A673 (cell line): Measurements from ENCODE around the gene TBCD. TPM values are rescaled to one million over a fixed set of nuclear protein-coding genes. Genes with fewer than 3 reads are reported as not detected.

Experiments
- BruUV-seq: library from RNA; stranded (reverse); fragments of 400-500 nt; replicated peaks from 2 replicates; lab custom pipeline; 2021; lab: Mats Ljungman, UMichigan
- CTCF ChIA-PET: fragments of 300-600 bp; sonication (Branson Sonifier 250); formaldehyde crosslinking; loops from one replicate; lab custom pipeline; 2022; ENCODE audit warnings: antibody characterized with exemption; lab: Charles Lee
- POLR2A ChIA-PET: fragments of 300-600 bp; sonication (Branson Sonifier 250); formaldehyde crosslinking; loops from one replicate; lab custom pipeline; 2022; ENCODE audit warnings: antibody characterized with exemption; ENCODE audit not compliant: low non-redundant PET; lab: Charles Lee
- DNase-seq: peaks from one replicate; pipeline ENCODE4 v3.0.0-alpha.2; 2015; ENCODE audit warnings: low spot score
- H3K27ac ChIP-seq: fragments of 200-600 bp; sonication (generic); 2 replicates; pipeline ENCODE4 v1.5.1; 2016; ENCODE audit warnings: mixed run types, low read depth, mild to moderate bottlenecking, mixed read lengths, antibody characterized with exemption, low read length; ENCODE audit not compliant: poor library complexity, severe bottlenecking
- H3K27me3 ChIP-seq: fragments of 200-600 bp; sonication (generic); replicated peaks from 2 replicates; pipeline ENCODE4 v1.6.1; 2017; ENCODE audit warnings: mixed run types, low read depth, mild to moderate bottlenecking, mixed read lengths, antibody characterized with exemption, low read length; ENCODE audit not compliant: insufficient read depth, poor library complexity
- H3K36me3 ChIP-seq: fragments of 200-600 bp; sonication (generic); 2 replicates; pipeline ENCODE4 v1.6.1; 2016; ENCODE audit warnings: mixed run types, mild to moderate bottlenecking, mixed read lengths, antibody characterized with exemption, low read length; ENCODE audit not compliant: insufficient read depth, poor library complexity, severe bottlenecking
- H3K4me1 ChIP-seq: fragments of 200-600 bp; sonication (generic); 2 replicates; pipeline ENCODE4 v1.6.1; 2017; ENCODE audit warnings: mixed run types, mild to moderate bottlenecking, mixed read lengths, antibody characterized with exemption, low read length; ENCODE audit not compliant: insufficient read depth, poor library complexity, severe bottlenecking
- H3K4me3 ChIP-seq: fragments of 200-600 bp; sonication (generic); 2 replicates; pipeline ENCODE4 v1.5.1; 2016; ENCODE audit warnings: low read depth, mixed run types, mild to moderate bottlenecking, mixed read lengths, low read length; ENCODE audit not compliant: poor library complexity, severe bottlenecking
- H3K9me3 ChIP-seq: fragments of 200-600 bp; sonication (generic); 2 replicates; pipeline ENCODE4 v1.6.1; 2016; ENCODE audit warnings: mixed run types, low read depth, mild to moderate bottlenecking, mixed read lengths, antibody characterized with exemption, low read length; ENCODE audit not compliant: poor library complexity, severe bottlenecking
- CTCF ChIP-seq: fragments of 300-800, 200-600 bp; sonication (generic); conservative IDR thresholded peaks from 2 replicates; pipeline ENCODE4 v1.5.1; 2017; ENCODE audit warnings: low read depth, mild to moderate bottlenecking, antibody characterized with exemption, low read length, moderate library complexity, mixed read lengths
- EZH2 ChIP-seq: fragments of 200-600 bp; sonication (generic); IDR thresholded peaks from 2 replicates; pipeline ENCODE4 v1.6.1; 2017; ENCODE audit warnings: borderline replicate concordance, low read depth, mild to moderate bottlenecking, mixed read lengths, antibody characterized with exemption, low read length; ENCODE audit not compliant: poor library complexity, severe bottlenecking
- intact Hi-C: fragments of 100-400 bp; cut with micrococcal nuclease; formaldehyde crosslinking; loops from one replicate; pipeline ENCODE4 v1.10.0; 2022; ENCODE audit not compliant: unreplicated experiment
- total RNA-seq: library from RNA; stranded (reverse); gene quantifications from 2 replicates; pipeline ENCODE4 v1.2.3, GENCODE V29; 2021

The TBCD gene
- total RNA-seq, 1 experiment from 2014 or later = 113 TPM

- DNase-seq = peak; percentile 45
- H3K4me1 ChIP-seq = peaks cover 12% of the 10 kb centered on the region
- ChIA-PET CTCF (no interaction called here), POLR2A (no interaction called here)
- intact Hi-C loops = no loop called here
- peak overlapping the region; percentile 30 for H3K27ac ChIP-seq
- peaks cover 14% of the 10 kb centered on the region for H3K36me3 ChIP-seq
- no peaks in the 10 kb centered on the region for H3K9me3 ChIP-seq
- no TSS peak for BruUV-seq
- no peak overlapping the region for H3K4me3 ChIP-seq
- TF ChIP-seq EZH2 = no peak
- TF ChIP-seq CTCF = no peak
- no peaks in the 10 kb centered on the region for H3K27me3 ChIP-seq
Observed at GRCh38 chr17:82754297-82755208, 2.7 kb downstream of the TBCD start.

- Histone ChIP-seq H3K9me3 (no peaks in the 10 kb centered on the region), H3K27ac (peak overlapping the region; percentile 27), H3K36me3 (peaks cover 24% of the 10 kb centered on the region), H3K27me3 (no peaks in the 10 kb centered on the region), H3K4me3 (no peak overlapping the region), H3K4me1 (peaks cover 12% of the 10 kb centered on the region)
- intact Hi-C loops = no loop called here
- BruUV-seq = no TSS peak
- TF ChIP-seq EZH2 (no peak), CTCF (no peak)
- no peak for DNase-seq
- ChIA-PET CTCF (no interaction called here), POLR2A (no interaction called here)
Observed at GRCh38 chr17:82756166-82756565, 4.3 kb downstream of the TBCD start.

GRCh38 chr17:82765371-82765770, 13.5 kb downstream of the TBCD start:
- Histone ChIP-seq H3K9me3 (no peaks in the 10 kb centered on the region), H3K27me3 (no peaks in the 10 kb centered on the region), H3K4me1 (no peaks in the 10 kb centered on the region), H3K36me3 (peaks cover 58% of the 10 kb centered on the region), H3K4me3 (no peak overlapping the region), H3K27ac (no peak overlapping the region)
- intact Hi-C loops = loop anchor here (5.0 to 10.0 kb wide), 2 partner anchors 121 to 413 kb away; partner anchors contain the start of gene WDR45B
- no TSS peak for BruUV-seq
- no peak for DNase-seq
- CTCF ChIA-PET = no interaction called here
- TF ChIP-seq CTCF = no peak
- no peak for TF ChIP-seq EZH2
- POLR2A ChIA-PET = no interaction called here
